ENCODE data around the gene DUSP8.
A peak's percentile ranks its signal among the peaks of the same experiment; 100 is the strongest.

Gene DUSP8

DNA sequence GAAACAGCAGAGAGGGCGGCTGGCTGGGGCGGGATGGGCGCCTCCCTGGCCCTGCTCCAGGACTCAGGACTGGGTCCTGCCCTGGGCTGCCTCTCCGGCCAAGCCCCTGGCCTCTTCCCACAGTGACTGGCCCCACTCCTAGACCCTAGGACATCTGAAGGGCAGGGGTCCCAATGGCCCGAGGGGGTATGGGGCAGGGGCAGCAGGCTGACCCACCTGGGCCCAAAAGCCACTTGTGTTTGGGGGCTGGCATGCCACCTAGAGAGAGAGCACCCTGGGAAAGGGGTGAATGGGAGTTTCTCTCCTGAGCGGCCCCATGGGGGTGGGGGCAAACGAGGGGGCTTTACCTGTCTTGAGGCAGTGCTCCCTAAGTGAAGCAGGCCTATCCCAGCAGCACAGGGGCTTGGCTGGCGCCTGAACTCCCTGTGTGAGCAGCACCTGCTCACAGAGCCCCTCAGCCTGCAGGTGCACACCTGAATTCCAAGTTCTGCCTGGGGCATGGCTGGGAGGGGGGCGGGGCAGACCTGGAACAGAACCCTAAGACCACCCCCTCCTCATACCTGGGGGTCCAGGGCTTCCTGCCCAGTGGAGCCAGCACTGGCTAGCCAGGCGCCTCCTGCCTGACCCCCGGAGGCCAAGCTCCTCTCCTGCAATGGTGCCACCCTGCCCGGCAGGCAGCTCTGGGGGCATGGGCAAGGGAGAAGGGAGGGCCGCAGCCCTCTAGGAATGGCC is 16.9 kb downstream of the DUSP8 start:
- peaks cover 23 to 40% of the 10 kb centered on the region in 2 donors for H3K4me1 ChIP-seq (ENCODE audit: control insufficient read depth in 1 of 2, insufficient read depth in 2 of 2, low read length in 2 of 2)
- no peak overlapping the region for H3K4me3 ChIP-seq (ENCODE audit: low read depth in 1 of 2, low read length in 2 of 2)
- H3K9ac ChIP-seq (ENCODE audit: low read depth in 1 of 2, low read length in 2 of 2), result no peak overlapping the region
- H3K9me3 ChIP-seq (ENCODE audit: control insufficient read depth in 1 of 2, low read length in 2 of 2), result no peaks in the 10 kb centered on the region
- no peak overlapping the region for H3K27ac ChIP-seq (ENCODE audit: low read depth, low read length)
- no peaks in the 10 kb centered on the region for H3K36me3 ChIP-seq (ENCODE audit: control insufficient read depth in 1 of 2, insufficient read depth in 2 of 2, low read length in 2 of 2)
- no peaks in the 10 kb centered on the region for H3K27me3 ChIP-seq (ENCODE audit: control insufficient read depth in 1 of 2, insufficient read depth in 2 of 2, low read length in 2 of 2)

DNA sequence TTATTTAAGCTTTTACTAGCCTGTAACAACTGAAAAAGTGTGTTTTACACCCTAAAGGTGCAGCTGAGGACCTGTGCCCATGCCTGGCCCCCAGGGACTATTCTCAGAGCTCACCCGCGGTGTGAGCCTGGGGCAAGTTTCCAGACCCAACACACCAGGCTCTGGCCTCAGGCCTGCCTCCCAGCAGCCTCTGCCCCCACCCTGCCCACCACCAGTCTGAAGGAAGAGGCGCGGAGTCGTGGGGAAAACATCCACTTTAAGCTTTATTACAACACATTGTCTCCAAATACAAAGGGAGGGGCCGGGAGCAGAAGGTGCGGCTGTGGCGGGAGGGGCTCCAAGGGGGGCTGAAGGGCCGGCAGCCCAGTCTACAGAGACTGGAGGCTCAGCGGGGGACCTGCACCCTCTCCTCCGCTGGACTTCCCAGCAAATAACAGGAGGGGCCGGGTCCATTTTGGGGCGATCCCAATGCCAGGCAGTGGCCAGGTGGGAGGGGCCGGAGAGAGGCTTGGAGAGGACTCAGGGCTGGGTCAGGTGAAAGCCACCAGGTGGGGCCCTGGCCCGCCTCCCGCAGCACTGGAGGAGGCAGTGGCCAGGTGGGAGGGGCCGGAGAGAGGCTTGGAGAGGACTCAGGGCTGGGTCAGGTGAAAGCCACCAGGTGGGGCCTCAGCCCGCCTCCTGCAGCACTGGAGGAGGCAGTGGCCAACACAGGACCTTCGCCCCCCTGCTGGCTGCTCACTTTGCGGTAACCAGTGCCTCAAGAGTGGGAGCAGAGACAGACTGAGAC is 18.1 kb downstream of the DUSP8 start:
- H3K27me3 ChIP-seq (ENCODE audit: control insufficient read depth in 1 of 2, insufficient read depth in 2 of 2, low read length in 2 of 2), result no peaks in the 10 kb centered on the region
- no peaks in the 10 kb centered on the region for H3K9me3 ChIP-seq (ENCODE audit: control insufficient read depth in 1 of 2, low read length in 2 of 2)
- H3K9ac ChIP-seq (ENCODE audit: low read depth in 1 of 2, low read length in 2 of 2), result no peak overlapping the region
- H3K4me1 ChIP-seq (ENCODE audit: control insufficient read depth in 1 of 2, insufficient read depth in 2 of 2, low read length in 2 of 2), result peaks cover 12 to 29% of the 10 kb centered on the region in 2 donors
- no peak overlapping the region for H3K27ac ChIP-seq (ENCODE audit: low read depth, low read length)
- no peaks in the 10 kb centered on the region for H3K36me3 ChIP-seq (ENCODE audit: control insufficient read depth in 1 of 2, insufficient read depth in 2 of 2, low read length in 2 of 2)
- no peak overlapping the region for H3K4me3 ChIP-seq (ENCODE audit: low read depth in 1 of 2, low read length in 2 of 2)

DNA sequence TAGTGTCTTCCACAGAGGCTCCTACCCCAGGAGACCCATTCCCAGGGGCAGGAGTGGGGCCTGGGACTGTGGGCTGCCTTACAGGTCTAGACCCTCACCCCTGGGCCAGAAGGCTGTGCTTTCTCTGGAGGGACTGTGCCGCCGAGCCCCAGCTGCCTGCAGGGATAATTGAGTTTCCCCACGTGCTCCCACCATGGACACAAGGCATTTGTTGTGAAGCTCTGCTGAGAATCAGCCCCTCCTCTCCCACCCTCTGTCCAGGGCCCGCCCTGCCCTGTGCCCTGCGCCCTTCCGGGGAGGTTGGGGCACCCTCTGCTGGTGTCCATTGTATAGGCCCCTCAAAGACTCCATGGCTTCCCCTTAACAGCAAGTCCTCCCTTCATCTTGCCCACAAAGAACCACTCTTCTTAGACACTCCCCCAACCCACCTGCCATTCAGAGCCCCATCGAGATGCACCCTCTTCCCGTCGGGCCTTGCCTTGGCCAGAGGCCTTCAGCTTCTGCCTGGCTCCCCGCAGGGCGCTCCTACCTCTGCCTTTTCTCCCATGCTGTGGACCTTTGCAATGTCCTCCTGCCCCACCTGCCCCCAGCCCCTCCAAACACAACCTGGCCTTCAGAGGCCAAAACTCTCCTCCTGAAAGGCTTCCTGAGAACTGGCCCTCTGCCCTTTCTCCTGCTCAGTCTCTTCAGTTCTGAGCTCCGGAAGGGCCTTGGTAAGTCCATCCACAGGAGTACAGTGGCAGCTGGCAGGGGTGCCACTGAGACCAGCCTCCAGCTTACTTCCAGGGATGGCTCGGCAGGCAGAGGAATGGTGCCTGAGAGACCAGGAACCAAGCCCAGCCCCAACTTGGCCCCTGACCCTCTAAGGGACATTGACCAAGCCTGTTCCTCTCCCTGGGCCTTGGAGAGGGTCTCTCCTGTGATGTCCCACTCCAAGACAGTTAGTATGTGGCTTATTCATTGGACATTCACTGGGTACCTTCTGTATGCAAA is 22.4 kb downstream of the DUSP8 start:
- H3K9ac ChIP-seq (ENCODE audit: low read depth in 1 of 2, low read length in 2 of 2), result no peak overlapping the region
- H3K4me1 ChIP-seq (ENCODE audit: control insufficient read depth in 1 of 2, insufficient read depth in 2 of 2, low read length in 2 of 2), result peaks cover 16% of the 10 kb centered on the region in 2 donors
- no peaks in the 10 kb centered on the region for H3K9me3 ChIP-seq (ENCODE audit: control insufficient read depth in 1 of 2, low read length in 2 of 2)
- peaks cover 7% of the 10 kb centered on the region in 2 donors for H3K27me3 ChIP-seq (ENCODE audit: control insufficient read depth in 1 of 2, insufficient read depth in 2 of 2, low read length in 2 of 2)
- no peaks in the 10 kb centered on the region for H3K36me3 ChIP-seq (ENCODE audit: control insufficient read depth in 1 of 2, insufficient read depth in 2 of 2, low read length in 2 of 2)
- no peak overlapping the region for H3K27ac ChIP-seq (ENCODE audit: low read depth, low read length)
- H3K4me3 ChIP-seq (ENCODE audit: low read depth in 1 of 2, low read length in 2 of 2), result no peak overlapping the region

DNA sequence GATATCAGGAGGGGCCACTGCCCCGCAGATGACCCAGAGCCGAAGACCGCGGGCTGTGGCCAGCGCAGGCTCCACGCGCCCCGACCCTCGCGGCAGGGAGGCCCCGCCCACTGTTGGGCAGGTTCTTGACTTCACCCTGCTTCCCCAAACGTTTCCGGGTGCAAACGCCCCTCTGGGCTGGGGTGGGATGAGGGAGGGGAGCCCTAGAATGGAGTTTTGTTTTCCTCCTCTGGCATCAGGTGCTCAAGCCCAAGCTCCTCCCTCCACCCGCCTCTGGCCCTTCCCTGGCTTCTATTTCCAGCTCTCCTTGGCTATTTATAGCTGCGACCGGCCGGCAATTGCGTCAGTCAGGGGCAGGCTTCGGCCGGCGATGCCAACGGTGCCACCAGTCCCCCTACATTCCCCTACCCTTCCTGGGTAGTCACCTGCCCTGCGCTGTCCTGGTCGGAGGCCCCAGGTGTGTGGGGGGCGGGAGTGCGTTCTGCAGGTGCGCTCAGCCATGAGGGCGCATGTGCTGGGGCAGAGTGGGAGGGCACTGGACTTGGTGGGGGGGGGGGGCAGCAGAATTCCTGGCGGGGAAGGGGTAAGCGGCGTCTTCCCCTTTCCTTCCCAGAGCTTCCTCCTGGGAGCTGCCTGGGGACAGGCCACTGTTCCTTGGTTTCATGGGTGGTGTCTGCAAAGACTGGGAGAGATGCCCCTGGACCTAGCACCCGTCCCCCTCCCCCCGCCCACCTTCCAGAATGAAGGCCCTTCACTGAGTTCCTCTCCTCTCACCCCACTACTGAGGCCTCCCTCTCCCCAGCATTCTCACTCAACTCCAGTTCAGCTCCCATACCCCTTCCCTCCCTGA is 23.6 kb downstream of the DUSP8 start:
- Histone ChIP-seq H3K36me3 (ENCODE audit: control insufficient read depth in 1 of 2, insufficient read depth in 2 of 2, low read length in 2 of 2) (no peaks in the 10 kb centered on the region), H3K27me3 (ENCODE audit: control insufficient read depth in 1 of 2, insufficient read depth in 2 of 2, low read length in 2 of 2) (peaks cover 7% of the 10 kb centered on the region in 2 donors), H3K4me3 (ENCODE audit: low read depth in 1 of 2, low read length in 2 of 2) (peak overlapping the region in 1 of 2 donors; percentile 32), H3K27ac (ENCODE audit: low read depth, low read length) (no peak overlapping the region), H3K9ac (ENCODE audit: low read depth in 1 of 2, low read length in 2 of 2) (no peak overlapping the region), H3K4me1 (ENCODE audit: control insufficient read depth in 1 of 2, insufficient read depth in 2 of 2, low read length in 2 of 2) (peaks cover 12 to 16% of the 10 kb centered on the region in 2 donors), H3K9me3 (ENCODE audit: control insufficient read depth in 1 of 2, low read length in 2 of 2) (no peaks in the 10 kb centered on the region)

DNA sequence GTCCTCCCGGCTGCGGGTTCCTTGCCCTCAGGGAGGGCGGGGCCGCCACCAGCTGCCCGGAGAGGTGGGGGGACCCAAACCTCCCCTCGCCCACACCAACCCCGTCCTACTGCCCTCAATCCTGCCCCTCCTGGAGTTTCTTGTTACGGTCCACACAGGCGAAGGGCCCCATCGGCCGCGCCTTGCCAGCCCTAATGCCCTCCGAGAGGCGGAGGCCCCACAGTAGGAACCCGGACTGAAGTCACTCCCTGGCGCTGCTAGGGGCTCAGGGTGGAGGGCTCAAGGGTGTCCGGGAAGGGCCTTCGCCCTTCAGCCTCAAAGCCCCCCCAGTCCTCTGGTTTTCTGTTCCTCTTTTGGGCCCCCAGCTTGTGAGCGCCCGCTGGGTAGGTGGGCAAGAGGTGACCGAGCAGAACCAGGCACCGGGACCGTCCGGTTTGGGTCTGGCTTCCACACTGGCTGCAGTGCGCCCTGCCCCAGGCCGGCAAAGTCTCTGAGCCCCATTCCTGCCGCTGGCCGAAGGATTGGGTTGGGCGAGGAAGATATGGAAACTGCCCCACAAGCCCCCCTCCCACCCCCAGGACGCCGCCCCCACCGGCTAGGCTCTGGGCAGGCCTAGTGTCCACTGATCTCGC is 24.5 kb downstream of the DUSP8 start:
- Histone ChIP-seq H3K9me3 (ENCODE audit: control insufficient read depth in 1 of 2, low read length in 2 of 2) (no peaks in the 10 kb centered on the region), H3K9ac (ENCODE audit: low read depth in 1 of 2, low read length in 2 of 2) (peak overlapping the region in 1 of 2 donors; percentile 25), H3K4me1 (ENCODE audit: control insufficient read depth in 1 of 2, insufficient read depth in 2 of 2, low read length in 2 of 2) (peaks cover 12 to 16% of the 10 kb centered on the region in 2 donors), H3K27me3 (ENCODE audit: control insufficient read depth in 1 of 2, insufficient read depth in 2 of 2, low read length in 2 of 2) (peaks cover 7% of the 10 kb centered on the region in 2 donors), H3K4me3 (ENCODE audit: low read depth in 1 of 2, low read length in 2 of 2) (peak overlapping the region in 1 of 2 donors; percentile 21), H3K27ac (ENCODE audit: low read depth, low read length) (no peak overlapping the region), H3K36me3 (ENCODE audit: control insufficient read depth in 1 of 2, insufficient read depth in 2 of 2, low read length in 2 of 2) (no peaks in the 10 kb centered on the region)

DNA sequence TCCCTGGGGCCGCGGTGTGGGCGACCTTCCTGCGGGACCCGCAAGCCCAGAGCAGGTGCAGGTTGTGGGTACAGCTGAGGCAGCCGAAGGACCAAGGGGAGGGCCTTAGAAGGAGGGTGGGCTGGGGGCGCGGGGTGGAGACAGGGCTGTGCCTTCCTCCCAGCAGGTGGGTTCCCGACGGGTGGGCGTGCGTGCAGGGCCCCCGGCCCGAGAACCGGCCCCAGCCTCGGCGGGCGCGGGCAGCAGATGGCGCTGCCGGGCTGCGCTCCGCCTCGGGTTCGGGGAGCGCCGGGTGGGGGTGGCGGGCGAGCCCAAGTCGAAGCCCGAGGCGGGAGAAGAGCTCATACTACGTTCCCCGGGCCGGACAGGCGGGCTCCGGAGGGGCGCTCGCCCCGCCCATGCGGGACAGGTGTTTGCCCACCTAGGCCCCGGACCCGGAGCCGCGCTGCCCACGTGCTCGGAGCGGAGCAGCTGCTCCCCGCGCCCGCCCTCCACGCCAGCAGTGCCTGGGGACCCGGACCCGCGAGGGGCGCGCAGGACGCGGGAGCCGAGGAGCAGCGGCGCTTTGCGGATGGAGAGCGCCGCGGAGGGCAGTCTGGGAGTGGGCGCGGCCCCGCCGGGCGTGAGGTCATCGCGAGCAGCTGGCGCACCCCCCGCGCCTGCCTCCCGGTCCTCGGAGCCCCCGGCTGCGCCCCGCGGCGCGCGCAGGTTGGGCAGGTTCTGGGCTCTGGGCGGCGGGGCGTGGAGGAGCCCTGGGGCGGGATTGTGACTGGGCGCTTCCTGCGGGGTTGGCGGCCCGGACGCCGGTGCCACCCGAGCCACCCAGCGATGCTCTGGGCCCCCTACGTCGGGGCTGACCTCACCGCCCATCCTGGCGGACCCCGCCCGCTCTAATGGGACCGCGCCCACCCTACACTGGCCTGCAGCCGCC is 25.3 kb downstream of the DUSP8 start:
- Histone ChIP-seq H3K9me3 (ENCODE audit: control insufficient read depth in 1 of 2, low read length in 2 of 2) (no peaks in the 10 kb centered on the region), H3K27ac (ENCODE audit: low read depth, low read length) (no peak overlapping the region), H3K4me3 (ENCODE audit: low read depth in 1 of 2, low read length in 2 of 2) (peak overlapping the region; percentile 35 to 40)

DNA sequence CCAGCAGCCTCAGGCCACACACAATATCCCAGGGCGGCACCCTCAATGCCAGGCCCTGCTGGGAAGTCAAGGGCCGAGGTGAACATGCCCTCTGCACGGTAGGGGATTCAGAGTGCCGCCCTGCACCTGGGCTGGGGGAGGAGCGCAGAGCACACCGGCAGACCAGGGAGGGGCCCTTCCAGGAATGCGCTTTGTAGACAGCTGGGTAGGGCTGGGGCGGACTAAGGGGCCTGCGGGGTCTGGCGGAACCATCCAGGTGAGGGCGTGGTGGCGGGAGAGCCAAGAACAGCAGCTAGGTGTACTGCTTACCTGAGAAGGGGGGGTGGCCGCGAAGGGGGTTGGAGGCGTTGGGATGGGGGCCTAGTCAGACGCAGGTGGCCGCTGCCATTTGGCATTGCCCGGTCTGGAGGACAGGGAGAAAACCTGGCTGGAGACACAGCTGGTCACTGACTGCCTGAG is 26.0 kb downstream of the DUSP8 start:
- peaks cover 7 to 9% of the 10 kb centered on the region in 2 donors for H3K27me3 ChIP-seq (ENCODE audit: control insufficient read depth in 1 of 2, insufficient read depth in 2 of 2, low read length in 2 of 2)
- no peaks in the 10 kb centered on the region for H3K36me3 ChIP-seq (ENCODE audit: control insufficient read depth in 1 of 2, insufficient read depth in 2 of 2, low read length in 2 of 2)
- no peak overlapping the region for H3K27ac ChIP-seq (ENCODE audit: low read depth, low read length)
- H3K9ac ChIP-seq (ENCODE audit: low read depth in 1 of 2, low read length in 2 of 2), result no peak overlapping the region
- H3K4me1 ChIP-seq (ENCODE audit: control insufficient read depth in 1 of 2, insufficient read depth in 2 of 2, low read length in 2 of 2), result peaks cover 18 to 23% of the 10 kb centered on the region in 2 donors
- H3K9me3 ChIP-seq (ENCODE audit: control insufficient read depth in 1 of 2, low read length in 2 of 2), result no peaks in the 10 kb centered on the region
- H3K4me3 ChIP-seq (ENCODE audit: low read depth in 1 of 2, low read length in 2 of 2), result peak overlapping the region in 1 of 2 donors; percentile 40

More for the DNA sequence above, 25.3 kb downstream of the DUSP8 start:
- Histone ChIP-seq H3K9ac (ENCODE audit: low read depth in 1 of 2, low read length in 2 of 2) (peak overlapping the region in 1 of 2 donors; percentile 25), H3K4me1 (ENCODE audit: control insufficient read depth in 1 of 2, insufficient read depth in 2 of 2, low read length in 2 of 2) (peaks cover 18 to 23% of the 10 kb centered on the region in 2 donors), H3K36me3 (ENCODE audit: control insufficient read depth in 1 of 2, insufficient read depth in 2 of 2, low read length in 2 of 2) (no peaks in the 10 kb centered on the region), H3K27me3 (ENCODE audit: control insufficient read depth in 1 of 2, insufficient read depth in 2 of 2, low read length in 2 of 2) (peaks cover 7 to 9% of the 10 kb centered on the region in 2 donors)

DNA sequence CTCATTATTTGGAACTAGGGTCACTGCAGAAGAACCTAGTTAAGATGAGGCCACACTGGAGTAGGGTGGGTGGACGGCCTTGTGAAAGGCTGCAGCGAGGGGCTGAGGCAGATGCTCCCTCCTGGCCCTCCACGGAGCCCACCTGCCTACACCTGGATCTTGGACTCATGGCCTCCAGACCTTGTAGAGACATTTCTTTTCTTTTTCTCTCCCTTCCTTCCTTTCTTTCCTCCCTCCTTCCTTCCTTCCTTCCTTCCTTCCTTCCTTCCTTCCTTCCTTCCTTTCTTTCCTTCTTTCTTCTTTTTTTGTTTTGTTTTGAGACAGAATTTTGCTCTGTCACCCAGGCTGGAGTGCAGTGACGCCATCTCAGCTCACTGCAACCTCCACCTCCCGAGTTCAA is 26.6 kb downstream of the DUSP8 start:
- H3K4me3 ChIP-seq (ENCODE audit: low read depth in 1 of 2, low read length in 2 of 2), result no peak overlapping the region
- peaks cover 7 to 9% of the 10 kb centered on the region in 2 donors for H3K27me3 ChIP-seq (ENCODE audit: control insufficient read depth in 1 of 2, insufficient read depth in 2 of 2, low read length in 2 of 2)
- no peak overlapping the region for H3K27ac ChIP-seq (ENCODE audit: low read depth, low read length)
- H3K9ac ChIP-seq (ENCODE audit: low read depth in 1 of 2, low read length in 2 of 2), result no peak overlapping the region
- no peaks in the 10 kb centered on the region for H3K9me3 ChIP-seq (ENCODE audit: control insufficient read depth in 1 of 2, low read length in 2 of 2)
- H3K36me3 ChIP-seq (ENCODE audit: control insufficient read depth in 1 of 2, insufficient read depth in 2 of 2, low read length in 2 of 2), result no peaks in the 10 kb centered on the region
- peaks cover 18 to 23% of the 10 kb centered on the region in 2 donors for H3K4me1 ChIP-seq (ENCODE audit: control insufficient read depth in 1 of 2, insufficient read depth in 2 of 2, low read length in 2 of 2)
